Fibroblast of skin of right biceps (primary cell): ENCODE data around the gene DCTN2.
A peak's percentile ranks its signal among the peaks of the same experiment; 100 is the strongest.

Experiments
- DNase-seq: peaks from one replicate; pipeline ENCODE4 v3.0.0-alpha.2; 2013

Gene DCTN2

GRCh38 chr12:57485695-57486094 is 61.3 kb downstream of the DCTN2 start:
- DNase-seq = no peak

GRCh38 chr12:57483466-57483865 is 63.5 kb downstream of the DCTN2 start:
- DNase-seq = peak; percentile 80

- DNase-seq = no peak
Measured at GRCh38 chr12:57481671-57482070, 65.3 kb downstream of the DCTN2 start.
